Measurements from ENCODE around the gene CAMK2G.

GRCh38 chr10:73894245-73894971, 20.1 kb upstream of the CAMK2G start:
- TF ChIP-seq CTCF (IDR thresholded peaks at IDR 0.05; ENCODE audit: insufficient read depth, low read length, poor library complexity, severe bottlenecking) (no peak), EZH2phosphoT487 (conservative IDR thresholded peaks at IDR 0.05; ENCODE audit: low read length) (no peak)

All from SU-DHL-6 (cell line).